Measurements from ENCODE around the gene HAGHL.

DNA sequence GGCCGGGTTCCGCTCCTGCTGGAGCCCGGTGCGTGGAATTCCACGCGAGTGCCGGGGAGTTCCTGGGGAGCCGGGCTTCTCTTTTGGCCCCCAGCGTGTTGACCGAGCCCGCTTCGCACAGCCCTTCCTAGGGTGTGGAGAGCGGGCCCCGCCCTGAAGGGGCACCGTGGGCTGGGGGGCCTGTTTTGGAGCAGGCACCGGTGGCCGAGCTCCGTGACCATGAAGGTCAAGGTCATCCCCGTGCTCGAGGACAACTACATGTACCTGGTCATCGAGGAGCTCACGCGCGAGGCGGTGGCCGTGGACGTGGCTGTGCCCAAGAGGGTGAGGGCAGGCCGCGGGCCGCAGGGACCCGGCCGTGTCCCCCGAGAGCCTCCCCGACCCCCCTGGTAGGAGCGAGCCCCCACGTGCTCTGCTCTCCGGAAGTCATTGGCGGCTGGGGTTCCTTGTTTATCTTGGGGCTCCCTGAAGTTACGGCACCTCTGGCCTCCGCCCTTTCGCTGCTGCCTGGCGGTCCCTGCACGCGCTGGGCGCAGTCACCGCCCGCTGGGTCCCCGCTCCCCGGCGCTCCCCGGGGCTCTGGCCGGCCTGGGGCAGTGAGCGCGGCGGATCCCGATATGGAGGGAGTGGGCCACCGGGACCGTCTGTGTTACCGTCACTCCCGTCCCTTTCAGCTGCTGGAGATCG, 528 bp downstream of the HAGHL start:
- TF ChIP-seq, protein P1, sequence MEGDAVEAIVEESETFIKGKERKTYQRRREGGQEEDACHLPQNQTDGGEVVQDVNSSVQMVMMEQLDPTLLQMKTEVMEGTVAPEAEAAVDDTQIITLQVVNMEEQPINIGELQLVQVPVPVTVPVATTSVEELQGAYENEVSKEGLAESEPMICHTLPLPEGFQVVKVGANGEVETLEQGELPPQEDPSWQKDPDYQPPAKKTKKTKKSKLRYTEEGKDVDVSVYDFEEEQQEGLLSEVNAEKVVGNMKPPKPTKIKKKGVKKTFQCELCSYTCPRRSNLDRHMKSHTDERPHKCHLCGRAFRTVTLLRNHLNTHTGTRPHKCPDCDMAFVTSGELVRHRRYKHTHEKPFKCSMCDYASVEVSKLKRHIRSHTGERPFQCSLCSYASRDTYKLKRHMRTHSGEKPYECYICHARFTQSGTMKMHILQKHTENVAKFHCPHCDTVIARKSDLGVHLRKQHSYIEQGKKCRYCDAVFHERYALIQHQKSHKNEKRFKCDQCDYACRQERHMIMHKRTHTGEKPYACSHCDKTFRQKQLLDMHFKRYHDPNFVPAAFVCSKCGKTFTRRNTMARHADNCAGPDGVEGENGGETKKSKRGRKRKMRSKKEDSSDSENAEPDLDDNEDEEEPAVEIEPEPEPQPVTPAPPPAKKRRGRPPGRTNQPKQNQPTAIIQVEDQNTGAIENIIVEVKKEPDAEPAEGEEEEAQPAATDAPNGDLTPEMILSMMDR (IDR thresholded peaks at IDR 0.05) = no peak
- TF ChIP-seq POLR2A (IDR thresholded peaks at IDR 0.05) = no peak

Data from adrenal gland (tissue), 5 donors.